A549 (cell line): ENCODE results near the gene PPP6R3.

ENCODE experiments used
- BHLHE40 ChIP-seq: IDR thresholded peaks from 2 replicates; pipeline ENCODE4 v1.6.1; 2012; ENCODE audit warnings: low read depth, low read length, inconsistent platforms
- POLR2A ChIP-seq: IDR thresholded peaks from 2 replicates; pipeline ENCODE4 v1.6.1; 2012; ENCODE audit warnings: mild to moderate bottlenecking, low read length
- RCOR1 ChIP-seq: fragments of 150-350 bp; IDR thresholded peaks from 2 replicates; pipeline ENCODE4 v1.6.1; 2014; ENCODE audit warnings: antibody characterized with exemption, low read length, low read depth
- RNF2 ChIP-seq: fragments of 200-600 bp; sonication (generic); IDR thresholded peaks from 2 replicates; pipeline ENCODE4 v1.6.1; 2016; ENCODE audit warnings: low read depth, mild to moderate bottlenecking, antibody characterized with exemption, moderate library complexity, borderline replicate concordance
- TF ChIP-seq, protein P1 (sequence below): fragments of >200 bp; sonication (Bioruptor Twin); formaldehyde crosslinking; IDR thresholded peaks from 3 replicates; pipeline ENCODE4 v1.5.1; 2016
- TF ChIP-seq, protein P2 (sequence below): IDR thresholded peaks from 2 replicates; pipeline ENCODE4 v1.6.1; 2012

DNA sequence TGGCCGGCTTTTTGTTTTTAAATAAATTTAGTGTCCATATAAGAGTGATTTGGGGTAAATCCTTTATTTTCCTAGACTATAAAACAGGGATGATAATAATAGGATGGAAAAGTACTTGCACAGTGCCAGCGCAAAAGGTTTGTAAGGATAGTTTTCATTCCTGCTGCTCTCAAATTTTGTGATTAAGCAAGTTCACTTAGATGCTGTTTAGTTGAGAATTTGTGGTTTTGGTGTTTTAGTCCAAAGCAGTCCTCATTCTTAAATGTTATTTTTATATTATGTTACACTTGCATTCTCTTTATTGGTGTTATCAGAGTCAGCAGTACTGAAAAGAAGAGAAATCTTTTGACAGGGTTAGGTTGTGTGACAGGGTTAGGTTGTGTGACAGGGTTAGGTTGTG lies 47.9 kb downstream of the PPP6R3 start:
- TF ChIP-seq, protein P1, sequence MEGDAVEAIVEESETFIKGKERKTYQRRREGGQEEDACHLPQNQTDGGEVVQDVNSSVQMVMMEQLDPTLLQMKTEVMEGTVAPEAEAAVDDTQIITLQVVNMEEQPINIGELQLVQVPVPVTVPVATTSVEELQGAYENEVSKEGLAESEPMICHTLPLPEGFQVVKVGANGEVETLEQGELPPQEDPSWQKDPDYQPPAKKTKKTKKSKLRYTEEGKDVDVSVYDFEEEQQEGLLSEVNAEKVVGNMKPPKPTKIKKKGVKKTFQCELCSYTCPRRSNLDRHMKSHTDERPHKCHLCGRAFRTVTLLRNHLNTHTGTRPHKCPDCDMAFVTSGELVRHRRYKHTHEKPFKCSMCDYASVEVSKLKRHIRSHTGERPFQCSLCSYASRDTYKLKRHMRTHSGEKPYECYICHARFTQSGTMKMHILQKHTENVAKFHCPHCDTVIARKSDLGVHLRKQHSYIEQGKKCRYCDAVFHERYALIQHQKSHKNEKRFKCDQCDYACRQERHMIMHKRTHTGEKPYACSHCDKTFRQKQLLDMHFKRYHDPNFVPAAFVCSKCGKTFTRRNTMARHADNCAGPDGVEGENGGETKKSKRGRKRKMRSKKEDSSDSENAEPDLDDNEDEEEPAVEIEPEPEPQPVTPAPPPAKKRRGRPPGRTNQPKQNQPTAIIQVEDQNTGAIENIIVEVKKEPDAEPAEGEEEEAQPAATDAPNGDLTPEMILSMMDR, result no peak
- TF ChIP-seq RCOR1 (no peak), BHLHE40 (no peak), RNF2 (no peak), POLR2A (no peak)
- TF ChIP-seq, protein P2, sequence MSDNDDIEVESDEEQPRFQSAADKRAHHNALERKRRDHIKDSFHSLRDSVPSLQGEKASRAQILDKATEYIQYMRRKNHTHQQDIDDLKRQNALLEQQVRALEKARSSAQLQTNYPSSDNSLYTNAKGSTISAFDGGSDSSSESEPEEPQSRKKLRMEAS, result no peak
